ENCODE data around the gene COX19.

- no peak for TF ChIP-seq CTCF (optimal IDR thresholded peaks at IDR 0.05 in 1 of 3, IDR thresholded peaks at IDR 0.05 in 1 of 3, conservative IDR thresholded peaks at IDR 0.05 in 1 of 3; ENCODE audit: extremely low read depth in 1 of 3, insufficient read depth in 2 of 3, low read length in 3 of 3)
- TF ChIP-seq EZH2 (IDR thresholded peaks at IDR 0.05; ENCODE audit: low read length): no peak
Measured at GRCh38 chr7:926061-927030, 49.0 kb downstream of the COX19 start.

Measured in keratinocyte (primary cell).